HepG2 (cell line): ENCODE measurements around the gene CERS4. TPM values are rescaled to one million over a fixed set of nuclear protein-coding genes. Genes with fewer than 3 reads are reported as not detected.
A peak's percentile ranks its signal among the peaks of the same experiment; 100 is the strongest.

Source experiments
- ATAC-seq: fragments of 200-7000 bp; cut with Tn5 transposase; 3 replicates; pipeline ENCODE4 v1.9.1; 2020; ENCODE audit warnings: mild to moderate bottlenecking, moderate library complexity
- BruUV-seq: library from RNA; stranded (reverse); fragments of 400-500 nt; replicated peaks from 2 replicates; lab custom pipeline; 2021; lab: Mats Ljungman, UMichigan
- CTCF ChIA-PET: fragments of 300-600 bp; formaldehyde crosslinking; extraction: SDS; loops from one replicate; lab custom pipeline; 2021; ENCODE audit warnings: low total read pairs, inconsistent platforms, low intra/inter-chr PET ratio; lab: Yijun Ruan, JAX
- POLR2A ChIA-PET: fragments of 350-600 bp; sonication (Branson Sonifier 250); formaldehyde crosslinking; loops from one replicate; lab custom pipeline; 2020; ENCODE audit warnings: antibody characterized with exemption, inconsistent platforms; lab: Yijun Ruan, JAX
- DNase-seq: peaks from one replicate; pipeline ENCODE4 v3.0.0-alpha.2; 2015; ENCODE audit warnings: low spot score
- FAIRE-seq: peaks from 3 replicates; lab custom pipeline; 2011; peaks lifted over from hg19 to GRCh38; lab: Jason Lieb, UNC
- H2AFZ ChIP-seq: one replicate; pipeline ENCODE4 v1.6.1; 2011; ENCODE audit warnings: low read length, inconsistent platforms
- H3K27ac ChIP-seq: fragments of 300-600 bp; 3 replicates; pipeline ENCODE4 v1.8.0; 2011; ENCODE audit warnings: mixed run types, mild to moderate bottlenecking, mixed read lengths, low read length, inconsistent platforms; ENCODE audit not compliant: insufficient read depth; ENCODE audit errors: extremely low read length
- H3K27me3 ChIP-seq, 2 experiments: fragments of 200-600 bp in 1 of 2; 2 replicates in 1 of 2; 3 replicates in 1 of 2; pipeline versions ENCODE4 v1.6.0 to v1.8.0; 2011; ENCODE audit warnings: low read length in 2 of 2, mild to moderate bottlenecking in 2 of 2, moderate library complexity in 2 of 2, inconsistent platforms in 1 of 2; ENCODE audit not compliant: insufficient read depth in 2 of 2, control insufficient read depth in 1 of 2
- H3K36me3 ChIP-seq, 2 experiments: fragments of 200-600 bp in 1 of 2; replicated peaks in 1 of 2; 2 replicates in 1 of 2; 3 replicates in 1 of 2; pipeline versions ENCODE4 v1.5.1 to v1.8.0; 2011; ENCODE audit warnings: low read length in 2 of 2, inconsistent platforms in 1 of 2; ENCODE audit not compliant: insufficient read depth in 2 of 2, control insufficient read depth in 1 of 2
- H3K4me1 ChIP-seq: 2 replicates; pipeline ENCODE4 v1.5.1; 2012; ENCODE audit warnings: low read length, inconsistent platforms; ENCODE audit not compliant: insufficient read depth
- H3K4me2 ChIP-seq: 2 replicates; pipeline ENCODE4 v1.6.0; 2011; ENCODE audit warnings: low read depth, low read length, inconsistent platforms
- H3K4me3 ChIP-seq, 3 experiments: fragments of 200-600 bp in 1 of 3; sonication (generic), shearing (Covaris generic) in 1 of 3; replicated peaks in 1 of 3; 2 replicates each; pipeline ENCODE4 v1.5.1; 2011 to 2016; ENCODE audit warnings: low read length in 3 of 3, inconsistent platforms in 2 of 3, low read depth in 2 of 3, mild to moderate bottlenecking in 2 of 3, control low read depth in 1 of 3, mixed read lengths in 1 of 3; ENCODE audit not compliant: insufficient read depth in 1 of 3
- H3K79me2 ChIP-seq: one replicate; pipeline ENCODE4 v1.6.1; 2011; ENCODE audit warnings: low read length, inconsistent platforms; ENCODE audit not compliant: insufficient read depth
- H3K9ac ChIP-seq: 2 replicates; pipeline ENCODE4 v1.6.0; 2011; ENCODE audit warnings: mild to moderate bottlenecking, low read depth, low read length, inconsistent platforms; ENCODE audit not compliant: insufficient read depth
- H3K9me3 ChIP-seq: 2 replicates; pipeline ENCODE4 v1.5.1; 2012; ENCODE audit warnings: mild to moderate bottlenecking, low read length
- H4K20me1 ChIP-seq: 2 replicates; pipeline ENCODE4 v1.6.0; 2011; ENCODE audit warnings: inconsistent platforms, mild to moderate bottlenecking, low read length, moderate library complexity; ENCODE audit not compliant: insufficient read depth
- DMAP1 ChIP-seq: IDR thresholded peaks from 2 replicates; pipeline ENCODE4 v1.6.1; 2016
- MAZ ChIP-seq, 2 experiments: sonication (generic) in 1 of 2; formaldehyde crosslinking in 1 of 2; IDR thresholded peaks; 2 replicates each; pipeline versions ENCODE4 v1.5.0 to v1.6.1; 2012 to 2020; ENCODE audit warnings: low read depth in 2 of 2, mild to moderate bottlenecking in 2 of 2, borderline replicate concordance in 1 of 2, improper control_type of control experiment in 1 of 2, low read length in 1 of 2, missing genetic modification reagents in 1 of 2, moderate library complexity in 1 of 2
- MTA1 ChIP-seq: sonication (generic); formaldehyde crosslinking; IDR thresholded peaks from 2 replicates; pipeline ENCODE4 v1.4.0; 2020; ENCODE audit warnings: missing genetic modification reagents, mild to moderate bottlenecking, borderline replicate concordance
- PAWR ChIP-seq: sonication (generic); formaldehyde crosslinking; IDR thresholded peaks from 2 replicates; pipeline ENCODE4 v1.4.0; 2020; ENCODE audit warnings: missing genetic modification reagents, mild to moderate bottlenecking, borderline replicate concordance
- PCBP2 ChIP-seq: fragments of 200-400 bp; formaldehyde crosslinking; optimal IDR thresholded peaks from 2 replicates; pipeline ENCODE3; 2018; ENCODE audit warnings: low read length, low read depth; ENCODE audit not compliant: poor library complexity, severe bottlenecking
- PITX1 ChIP-seq: sonication (generic); formaldehyde crosslinking; IDR thresholded peaks from 2 replicates; pipeline ENCODE4 v1.5.1; 2020; ENCODE audit warnings: mild to moderate bottlenecking, missing genetic modification reagents
- SUZ12 ChIP-seq: fragments of 150-350 bp; IDR thresholded peaks from 2 replicates; pipeline ENCODE4 v1.6.1; 2014; ENCODE audit warnings: low read depth, low read length
- TOPORS ChIP-seq: sonication (generic); formaldehyde crosslinking; IDR thresholded peaks from 2 replicates; pipeline ENCODE4 v1.8.0; 2023; ENCODE audit warnings: mild to moderate bottlenecking, missing genetic modification reagents
- ZBTB20 ChIP-seq: sonication (generic); formaldehyde crosslinking; IDR thresholded peaks from 2 replicates; pipeline ENCODE4 v1.8.1; 2023; ENCODE audit warnings: missing genetic modification reagents, low read depth, mild to moderate bottlenecking, borderline replicate concordance
- ZNF562 ChIP-seq: sonication (generic); formaldehyde crosslinking; IDR thresholded peaks from 2 replicates; pipeline ENCODE4 v1.8.0; 2022; ENCODE audit warnings: missing genetic modification reagents, borderline replicate concordance
- ZNF607 ChIP-seq: sonication (generic); formaldehyde crosslinking; IDR thresholded peaks from 2 replicates; pipeline ENCODE4 v1.5.1; 2020; ENCODE audit warnings: missing genetic modification reagents, mild to moderate bottlenecking, borderline replicate concordance
- WGBS: methylation state at CpG from one replicate; pipeline ENCODE4 v1.1.6; 2017; ENCODE audit warnings: low lambda C conversion rate; 5-methylcytosine and 5-hydroxymethylcytosine counted together
- in situ Hi-C: cut with HindIII; loops from 2 replicates; pipeline ENCODE4 v1.10.0; 2017; ENCODE audit warnings: low pct_unique_long_range_greater_than_20kb; ENCODE audit not compliant: extremely low pct_ligation_motif_present
- intact Hi-C: fragments of 100-400 bp; cut with micrococcal nuclease; formaldehyde crosslinking; loops from one replicate; pipeline ENCODE4 v1.10.0; 2022; ENCODE audit not compliant: unreplicated experiment
- polyA plus RNA-seq, 8 experiments: library from polyadenylated mRNA; depleted of rRNA in 3 of 8; stranded (reverse) in 7 of 8; unstranded in 1 of 8; fragments of >200 nt; fragmentation: Illumina TruSeq in 4 of 8; extraction: Trizol in 4 of 8; gene quantifications; 2 replicates each; pipeline versions ENCODE4 v1.2.1 to v1.2.3, GENCODE V29; 2011 to 2016; ENCODE audit warnings: low read depth in 4 of 8, missing spikeins in 1 of 8, mixed read lengths in 1 of 8; ENCODE audit not compliant: insufficient read depth in 1 of 8
- total RNA-seq, 5 experiments: library from RNA; depleted of rRNA; stranded (reverse); fragments of >200 nt; fragmentation: Illumina TruSeq; extraction: Trizol; gene quantifications; 2 replicates each; pipeline ENCODE4 v1.2.3, GENCODE V29; 2016; ENCODE audit warnings: low read depth in 1 of 5
- TF ChIP-seq, protein P1 (sequence below): sonication (generic); formaldehyde crosslinking; IDR thresholded peaks from 2 replicates; pipeline ENCODE4 v1.5.1; 2020; ENCODE audit warnings: missing genetic modification reagents, mild to moderate bottlenecking, borderline replicate concordance
- TF ChIP-seq, protein P2 (sequence below): IDR thresholded peaks from 2 replicates; pipeline ENCODE4 v1.6.1; 2016; ENCODE audit warnings: low read depth
- TF ChIP-seq, protein P3 (sequence below): sonication (generic); formaldehyde crosslinking; IDR thresholded peaks from 2 replicates; pipeline ENCODE4 v1.5.0; 2020; ENCODE audit warnings: missing genetic modification reagents
- TF ChIP-seq, protein P4 (sequence below): sonication (generic); formaldehyde crosslinking; IDR thresholded peaks from 2 replicates; pipeline ENCODE4 v1.5.1; 2020; ENCODE audit warnings: missing genetic modification reagents, mild to moderate bottlenecking, borderline replicate concordance

CERS4 gene
- total and polyA plus RNA-seq, 2 of the 13 experiments (the other 11 are each of a cell fraction or from before 2014, with no cell fraction given), result 74.7 to 83.5 TPM

- FAIRE-seq, result no peak
- H3K4me3 ChIP-seq, result no peak overlapping the region
- in situ Hi-C loops (no loop called here), intact Hi-C loops (no loop called here)
- H4K20me1 ChIP-seq, result peaks cover 50% of the 10 kb centered on the region
- no peak overlapping the region for H3K9ac ChIP-seq
- no peaks in the 10 kb centered on the region; a peak in 1 of 5 replicates for H3K27me3 ChIP-seq
- 87% methylated on average over 6 of the region's 6 CpGs for WGBS
- TF ChIP-seq MAZ (IDR thresholded peaks at IDR 0.05; ENCODE audit: borderline replicate concordance, low read depth, low read length) (no peak), MAZ (CRISPR knock-in tag; IDR thresholded peaks at IDR 0.05; ENCODE audit: low read depth) (no peak), ZNF607 (CRISPR knock-in tag) (no peak), PAWR (CRISPR knock-in tag) (no peak), MTA1 (CRISPR knock-in tag) (no peak), TOPORS (CRISPR knock-in tag) (no peak), SUZ12 (no peak), ZNF562 (no peak), PITX1 (CRISPR knock-in tag) (no peak), PCBP2 (no peak), DMAP1 (CRISPR knock-in tag) (no peak), ZBTB20 (CRISPR knock-in tag) (no peak)
- TF ChIP-seq, protein P1, sequence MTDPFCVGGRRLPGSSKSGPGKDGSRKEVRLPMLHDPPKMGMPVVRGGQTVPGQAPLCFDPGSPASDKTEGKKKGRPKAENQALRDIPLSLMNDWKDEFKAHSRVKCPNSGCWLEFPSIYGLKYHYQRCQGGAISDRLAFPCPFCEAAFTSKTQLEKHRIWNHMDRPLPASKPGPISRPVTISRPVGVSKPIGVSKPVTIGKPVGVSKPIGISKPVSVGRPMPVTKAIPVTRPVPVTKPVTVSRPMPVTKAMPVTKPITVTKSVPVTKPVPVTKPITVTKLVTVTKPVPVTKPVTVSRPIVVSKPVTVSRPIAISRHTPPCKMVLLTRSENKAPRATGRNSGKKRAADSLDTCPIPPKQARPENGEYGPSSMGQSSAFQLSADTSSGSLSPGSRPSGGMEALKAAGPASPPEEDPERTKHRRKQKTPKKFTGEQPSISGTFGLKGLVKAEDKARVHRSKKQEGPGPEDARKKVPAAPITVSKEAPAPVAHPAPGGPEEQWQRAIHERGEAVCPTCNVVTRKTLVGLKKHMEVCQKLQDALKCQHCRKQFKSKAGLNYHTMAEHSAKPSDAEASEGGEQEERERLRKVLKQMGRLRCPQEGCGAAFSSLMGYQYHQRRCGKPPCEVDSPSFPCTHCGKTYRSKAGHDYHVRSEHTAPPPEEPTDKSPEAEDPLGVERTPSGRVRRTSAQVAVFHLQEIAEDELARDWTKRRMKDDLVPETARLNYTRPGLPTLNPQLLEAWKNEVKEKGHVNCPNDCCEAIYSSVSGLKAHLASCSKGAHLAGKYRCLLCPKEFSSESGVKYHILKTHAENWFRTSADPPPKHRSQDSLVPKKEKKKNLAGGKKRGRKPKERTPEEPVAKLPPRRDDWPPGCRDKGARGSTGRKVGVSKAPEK, result no peak
- TF ChIP-seq, protein P2, sequence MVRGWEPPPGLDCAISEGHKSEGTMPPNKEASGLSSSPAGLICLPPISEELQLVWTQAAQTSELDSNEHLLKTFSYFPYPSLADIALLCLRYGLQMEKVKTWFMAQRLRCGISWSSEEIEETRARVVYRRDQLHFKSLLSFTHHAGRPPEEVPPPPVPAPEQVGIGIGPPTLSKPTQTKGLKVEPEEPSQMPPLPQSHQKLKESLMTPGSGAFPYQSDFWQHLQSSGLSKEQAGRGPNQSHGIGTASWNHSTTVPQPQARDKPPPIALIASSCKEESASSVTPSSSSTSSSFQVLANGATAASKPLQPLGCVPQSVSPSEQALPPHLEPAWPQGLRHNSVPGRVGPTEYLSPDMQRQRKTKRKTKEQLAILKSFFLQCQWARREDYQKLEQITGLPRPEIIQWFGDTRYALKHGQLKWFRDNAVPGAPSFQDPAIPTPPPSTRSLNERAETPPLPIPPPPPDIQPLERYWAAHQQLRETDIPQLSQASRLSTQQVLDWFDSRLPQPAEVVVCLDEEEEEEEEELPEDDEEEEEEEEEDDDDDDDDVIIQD (CRISPR knock-in tag), result no peak
- TF ChIP-seq, protein P3, sequence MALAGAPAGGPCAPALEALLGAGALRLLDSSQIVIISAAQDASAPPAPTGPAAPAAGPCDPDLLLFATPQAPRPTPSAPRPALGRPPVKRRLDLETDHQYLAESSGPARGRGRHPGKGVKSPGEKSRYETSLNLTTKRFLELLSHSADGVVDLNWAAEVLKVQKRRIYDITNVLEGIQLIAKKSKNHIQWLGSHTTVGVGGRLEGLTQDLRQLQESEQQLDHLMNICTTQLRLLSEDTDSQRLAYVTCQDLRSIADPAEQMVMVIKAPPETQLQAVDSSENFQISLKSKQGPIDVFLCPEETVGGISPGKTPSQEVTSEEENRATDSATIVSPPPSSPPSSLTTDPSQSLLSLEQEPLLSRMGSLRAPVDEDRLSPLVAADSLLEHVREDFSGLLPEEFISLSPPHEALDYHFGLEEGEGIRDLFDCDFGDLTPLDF, result no peak
- TF ChIP-seq, protein P4, sequence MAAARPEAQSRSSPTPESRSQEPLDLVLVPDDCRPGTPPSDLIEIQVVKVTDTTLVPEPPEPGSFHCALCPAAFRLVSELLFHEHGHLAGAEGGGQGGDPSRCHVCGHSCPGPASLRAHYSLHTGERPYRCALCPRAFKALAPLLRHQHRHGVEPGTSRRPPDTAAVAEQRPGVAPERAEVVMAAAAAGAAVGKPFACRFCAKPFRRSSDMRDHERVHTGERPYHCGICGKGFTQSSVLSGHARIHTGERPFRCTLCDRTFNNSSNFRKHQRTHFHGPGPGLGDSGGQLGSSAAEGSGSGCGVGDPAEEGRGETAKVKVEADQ (CRISPR knock-in tag), result no peak
- POLR2A ChIA-PET, result interaction anchor here (1.0 kb wide), 1 partner anchor 28 kb away, joined by 4 read pairs; no protein-coding TSS in a partner anchor
- no peak for ATAC-seq
- peaks cover 56% of the 10 kb centered on the region for H3K4me1 ChIP-seq
- no peak for DNase-seq
- peaks cover 69% of the 10 kb centered on the region for H3K79me2 ChIP-seq
- no TSS peak for BruUV-seq
- peak overlapping the region; percentile 23; the same call in 1 of the 2 replicates for H3K4me2 ChIP-seq
- H3K36me3 ChIP-seq, result peaks cover 3 to 16% of the 10 kb centered on the region in 2 experiments; a peak in 3 of 5 replicates
- no peak overlapping the region for H2AFZ ChIP-seq
- H3K9me3 ChIP-seq, result no peaks in the 10 kb centered on the region
- peak overlapping the region; percentile 15 for H3K27ac ChIP-seq
- CTCF ChIA-PET, result no interaction called here
Observed at GRCh38 chr19:8212916-8213315, 3.7 kb downstream of the CERS4 start.
